ENCODE results near the gene GLG1.
A peak's percentile ranks its signal among the peaks of the same experiment; 100 is the strongest.

GLG1 gene

GRCh38 chr16:74596586-74596985, 10.3 kb downstream of the GLG1 start:
- peaks cover 82% of the 10 kb centered on the region for H3K36me3 Mint-ChIP-seq (ENCODE audit: low read depth)
- no peak overlapping the region for H3K4me3 Mint-ChIP-seq
- no peaks in the 10 kb centered on the region for H3K27me3 Mint-ChIP-seq (ENCODE audit: low read depth, poor library complexity)
- no peak for TF ChIP-seq CTCF (IDR thresholded peaks at IDR 0.05)
- no peaks in the 10 kb centered on the region for H3K4me1 Mint-ChIP-seq
- peaks cover 14% of the 10 kb centered on the region for H3K9me3 Mint-ChIP-seq
- H3K27ac Mint-ChIP-seq: no peak overlapping the region
- no peak for DNase-seq

GRCh38 chr16:74592847-74593246, 14.1 kb downstream of the GLG1 start:
- Mint-ChIP-seq H3K9me3 (peaks cover 14% of the 10 kb centered on the region), H3K27me3 (ENCODE audit: low read depth, poor library complexity) (peaks cover 2% of the 10 kb centered on the region), H3K4me3 (no peak overlapping the region), H3K27ac (peak overlapping the region; percentile 47), H3K4me1 (peaks cover 3% of the 10 kb centered on the region), H3K36me3 (ENCODE audit: low read depth) (peaks cover 72% of the 10 kb centered on the region)
- no peak for TF ChIP-seq CTCF (IDR thresholded peaks at IDR 0.05)
- DNase-seq: no peak

GRCh38 chr16:74591876-74592650, 14.9 kb downstream of the GLG1 start:
- H3K27me3 Mint-ChIP-seq (ENCODE audit: low read depth, poor library complexity): peaks cover 2% of the 10 kb centered on the region
- H3K9me3 Mint-ChIP-seq: peaks cover 14% of the 10 kb centered on the region
- no peak for TF ChIP-seq CTCF (IDR thresholded peaks at IDR 0.05)
- peaks cover 70% of the 10 kb centered on the region for H3K36me3 Mint-ChIP-seq (ENCODE audit: low read depth)
- H3K27ac Mint-ChIP-seq: no peak overlapping the region
- no peak for DNase-seq
- no peak overlapping the region for H3K4me3 Mint-ChIP-seq
- H3K4me1 Mint-ChIP-seq: peaks cover 5% of the 10 kb centered on the region

- Mint-ChIP-seq H3K36me3 (ENCODE audit: low read depth) (peaks cover 71% of the 10 kb centered on the region), H3K4me3 (no peak overlapping the region), H3K9me3 (peaks cover 26% of the 10 kb centered on the region), H3K27me3 (ENCODE audit: low read depth, poor library complexity) (peaks cover 2% of the 10 kb centered on the region), H3K4me1 (peaks cover 19% of the 10 kb centered on the region), H3K27ac (no peak overlapping the region)
- no peak for TF ChIP-seq CTCF (IDR thresholded peaks at IDR 0.05)
- no peak for DNase-seq
Measured at GRCh38 chr16:74586948-74587347, 20.0 kb downstream of the GLG1 start.

GRCh38 chr16:74585846-74586443, 21.0 kb downstream of the GLG1 start:
- H3K4me1 Mint-ChIP-seq: peaks cover 23% of the 10 kb centered on the region
- H3K9me3 Mint-ChIP-seq: peaks cover 26% of the 10 kb centered on the region
- H3K27ac Mint-ChIP-seq: no peak overlapping the region
- peaks cover 75% of the 10 kb centered on the region for H3K36me3 Mint-ChIP-seq (ENCODE audit: low read depth)
- H3K27me3 Mint-ChIP-seq (ENCODE audit: low read depth, poor library complexity): peaks cover 2% of the 10 kb centered on the region
- TF ChIP-seq CTCF (IDR thresholded peaks at IDR 0.05): no peak
- no peak for DNase-seq
- no peak overlapping the region for H3K4me3 Mint-ChIP-seq
